Neural cell (in vitro differentiated cells): ENCODE results near the gene IDS.

Source experiments
- CTCF ChIP-seq: fragments of 450-650 bp; IDR thresholded peaks from 2 replicates; pipeline ENCODE4 v1.5.1; 2014; ENCODE audit warnings: antibody characterized with exemption, mild to moderate bottlenecking, moderate library complexity; ENCODE audit not compliant: poor library complexity, severe bottlenecking
- EP300 ChIP-seq: fragments of 450-650 bp; conservative IDR thresholded peaks from 2 replicates; pipeline ENCODE4 v1.6.1; 2014; ENCODE audit warnings: antibody characterized with exemption, mild to moderate bottlenecking, moderate library complexity; ENCODE audit not compliant: poor library complexity, severe bottlenecking
- EZH2 ChIP-seq: fragments of 200-600, 300-800 bp; shearing (Covaris generic), sonication (generic); IDR thresholded peaks from 2 replicates; pipeline ENCODE4 v1.6.1; 2014; ENCODE audit warnings: antibody characterized with exemption, low read length, borderline replicate concordance, mild to moderate bottlenecking; ENCODE audit not compliant: insufficient read depth, poor library complexity, severe bottlenecking
- POLR2AphosphoS5 ChIP-seq: IDR thresholded peaks from 2 replicates; pipeline ENCODE4 v1.6.1; 2012
- RAD21 ChIP-seq: fragments of 450-650 bp; conservative IDR thresholded peaks from 2 replicates; pipeline ENCODE4 v1.6.1; 2014; ENCODE audit warnings: antibody characterized with exemption, mild to moderate bottlenecking, moderate library complexity
- SMC3 ChIP-seq: fragments of 450-650 bp; conservative IDR thresholded peaks from 2 replicates; pipeline ENCODE4 v1.6.1; 2014; ENCODE audit warnings: antibody characterized with exemption, mild to moderate bottlenecking, moderate library complexity; ENCODE audit not compliant: poor library complexity

DNA sequence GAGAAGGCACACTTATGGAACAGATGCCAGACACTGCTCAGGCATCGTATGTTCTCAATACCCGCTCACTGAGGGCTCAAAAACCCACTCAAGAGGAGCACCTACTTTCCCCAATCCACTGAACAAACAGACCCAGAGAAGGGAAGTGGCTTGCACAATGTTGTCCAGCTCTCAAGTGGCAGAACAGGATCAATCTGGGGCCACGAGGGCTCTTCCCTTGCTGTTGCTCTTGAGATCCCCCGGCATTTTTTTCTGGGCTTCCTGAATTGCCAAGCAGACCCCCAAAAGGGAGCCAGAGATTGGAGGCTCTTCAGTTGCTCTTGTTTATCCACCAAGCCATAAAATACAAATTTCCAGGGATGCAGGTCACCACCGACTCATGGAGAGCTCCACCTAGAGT is 35.7 kb downstream of the IDS start:
- TF ChIP-seq CTCF (no peak), RAD21 (no peak), SMC3 (no peak), EP300 (no peak), EZH2 (no peak), POLR2AphosphoS5 (no peak)
